A549 (cell line): Measurements from ENCODE around the gene MMS19.

Experiments used
- EP300 ChIP-seq, 2 experiments: fragments of >200 bp; sonication (Bioruptor Twin); formaldehyde crosslinking; IDR thresholded peaks; 2 replicates in 1 of 2; 3 replicates in 1 of 2; pipeline ENCODE4 v1.6.1; 2016 to 2017
- HEYL ChIP-seq: fragments of 250-450 bp; sonication (Bioruptor Pico); IDR thresholded peaks from 2 replicates; pipeline ENCODE4 v1.8.0; 2021; ENCODE audit warnings: mild to moderate bottlenecking, moderate library complexity
- POLR2A ChIP-seq: IDR thresholded peaks from 2 replicates; pipeline ENCODE4 v1.6.1; 2012; ENCODE audit warnings: mild to moderate bottlenecking, low read length
- REST ChIP-seq: fragments of 200-600 bp; sonication (generic); IDR thresholded peaks from 2 replicates; pipeline ENCODE4 v1.6.1; 2016; ENCODE audit warnings: antibody characterized with exemption, mild to moderate bottlenecking, moderate library complexity
- RFX5 ChIP-seq: fragments of 450-650 bp; IDR thresholded peaks from 2 replicates; pipeline ENCODE4 v1.7.1; 2014; ENCODE audit warnings: antibody characterized with exemption, mild to moderate bottlenecking, moderate library complexity
- SMC3 ChIP-seq: fragments of >200 bp; sonication (Bioruptor Twin); formaldehyde crosslinking; IDR thresholded peaks from 3 replicates; pipeline ENCODE4 v1.6.1; 2018; ENCODE audit warnings: inconsistent platforms
- ZSCAN20 ChIP-seq: fragments of 250-450 bp; sonication (Bioruptor Pico); IDR thresholded peaks from 2 replicates; pipeline ENCODE4 v1.8.0; 2022; ENCODE audit warnings: mild to moderate bottlenecking, moderate library complexity
- TF ChIP-seq, protein P1 (sequence below): fragments of >200 bp; sonication (Bioruptor Twin); formaldehyde crosslinking; IDR thresholded peaks from 3 replicates; pipeline ENCODE4 v1.5.1; 2016

- TF ChIP-seq HEYL, result no peak
- TF ChIP-seq POLR2A, result no peak
- TF ChIP-seq, protein P1, sequence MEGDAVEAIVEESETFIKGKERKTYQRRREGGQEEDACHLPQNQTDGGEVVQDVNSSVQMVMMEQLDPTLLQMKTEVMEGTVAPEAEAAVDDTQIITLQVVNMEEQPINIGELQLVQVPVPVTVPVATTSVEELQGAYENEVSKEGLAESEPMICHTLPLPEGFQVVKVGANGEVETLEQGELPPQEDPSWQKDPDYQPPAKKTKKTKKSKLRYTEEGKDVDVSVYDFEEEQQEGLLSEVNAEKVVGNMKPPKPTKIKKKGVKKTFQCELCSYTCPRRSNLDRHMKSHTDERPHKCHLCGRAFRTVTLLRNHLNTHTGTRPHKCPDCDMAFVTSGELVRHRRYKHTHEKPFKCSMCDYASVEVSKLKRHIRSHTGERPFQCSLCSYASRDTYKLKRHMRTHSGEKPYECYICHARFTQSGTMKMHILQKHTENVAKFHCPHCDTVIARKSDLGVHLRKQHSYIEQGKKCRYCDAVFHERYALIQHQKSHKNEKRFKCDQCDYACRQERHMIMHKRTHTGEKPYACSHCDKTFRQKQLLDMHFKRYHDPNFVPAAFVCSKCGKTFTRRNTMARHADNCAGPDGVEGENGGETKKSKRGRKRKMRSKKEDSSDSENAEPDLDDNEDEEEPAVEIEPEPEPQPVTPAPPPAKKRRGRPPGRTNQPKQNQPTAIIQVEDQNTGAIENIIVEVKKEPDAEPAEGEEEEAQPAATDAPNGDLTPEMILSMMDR, result no peak
- no peak for TF ChIP-seq EP300 (IDR thresholded peaks at IDR 0.05)
- TF ChIP-seq REST, result no peak
- no peak for TF ChIP-seq ZSCAN20 (CRISPR knock-in tag)
- TF ChIP-seq RFX5, result no peak
- TF ChIP-seq SMC3, result no peak
These were observed 38.3 kb downstream of the MMS19 start for GRCh38 chr10:97459933-97460332.
